ENCODE results near the gene RFT1.

RFT1 gene

DNA sequence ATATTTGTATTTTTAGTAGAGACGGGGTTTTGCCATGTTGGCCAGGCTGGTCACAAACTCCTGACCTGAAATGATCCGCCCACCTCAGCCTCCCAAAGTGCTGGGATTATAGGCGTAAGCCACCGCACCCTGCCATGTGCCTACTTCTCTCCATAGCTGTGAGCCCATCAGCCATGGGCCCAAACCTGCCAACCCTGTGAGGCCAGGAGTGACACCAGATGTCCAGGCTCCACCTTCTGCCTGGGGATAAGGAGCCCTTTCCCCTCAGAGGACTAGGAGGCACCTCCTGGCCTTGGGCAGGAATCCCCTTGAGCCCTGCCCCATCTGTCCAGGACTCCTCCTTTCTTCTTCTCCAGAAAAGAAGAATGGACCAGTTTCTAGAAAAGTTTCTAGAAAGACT is 14.2 kb upstream of the RFT1 start:
- no peak for FAIRE-seq
- TF ChIP-seq TAF1 (IDR thresholded peaks at IDR 0.05; ENCODE audit: low read depth, low read length) (no peak), PAX5 (IDR thresholded peaks at IDR 0.05; ENCODE audit: insufficient read depth, low read length, severe bottlenecking) (no peak), POLR2A (IDR thresholded peaks at IDR 0.05; ENCODE audit: low read depth, low read length) (no peak), POU2F2 (IDR thresholded peaks at IDR 0.05; ENCODE audit: low read depth, low read length) (no peak), POLR2AphosphoS5 (IDR thresholded peaks at IDR 0.05; ENCODE audit: low read depth, low read length) (no peak), SPI1 (IDR thresholded peaks at IDR 0.05; ENCODE audit: low read depth, low read length) (no peak)
- no peak for DNase-seq (ENCODE audit: insufficient read length, low spot score)

DNA sequence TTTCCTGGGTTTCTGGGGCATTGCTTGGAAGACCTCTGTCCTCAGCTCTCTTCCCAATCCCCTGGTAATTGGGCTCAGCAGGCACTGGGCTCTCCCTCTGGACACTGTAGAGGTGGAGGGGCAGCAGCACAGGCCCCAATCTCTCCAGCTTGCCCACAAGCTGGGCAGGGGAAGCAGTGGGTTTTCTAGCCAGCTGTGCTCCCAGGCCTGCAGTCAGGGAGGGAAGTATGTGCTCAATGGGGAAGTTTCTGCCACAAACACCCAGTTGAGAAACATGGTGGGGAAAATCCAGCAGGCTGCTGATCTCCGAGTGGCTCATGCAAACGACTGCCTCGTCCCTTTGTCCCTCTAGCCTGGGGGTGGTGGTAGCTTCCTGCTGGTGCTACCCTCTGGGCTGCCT is 12.8 kb upstream of the RFT1 start:
- no peak for DNase-seq (ENCODE audit: insufficient read length, low spot score)
- no peak for FAIRE-seq
- TF ChIP-seq TAF1 (IDR thresholded peaks at IDR 0.05; ENCODE audit: low read depth, low read length) = no peak
- TF ChIP-seq PAX5 (IDR thresholded peaks at IDR 0.05; ENCODE audit: insufficient read depth, low read length, severe bottlenecking) = no peak
- TF ChIP-seq POLR2AphosphoS5 (IDR thresholded peaks at IDR 0.05; ENCODE audit: low read depth, low read length) = no peak
- TF ChIP-seq POLR2A (IDR thresholded peaks at IDR 0.05; ENCODE audit: low read depth, low read length) = no peak
- no peak for TF ChIP-seq POU2F2 (IDR thresholded peaks at IDR 0.05; ENCODE audit: low read depth, low read length)
- TF ChIP-seq SPI1 (IDR thresholded peaks at IDR 0.05; ENCODE audit: low read depth, low read length) = no peak

DNA sequence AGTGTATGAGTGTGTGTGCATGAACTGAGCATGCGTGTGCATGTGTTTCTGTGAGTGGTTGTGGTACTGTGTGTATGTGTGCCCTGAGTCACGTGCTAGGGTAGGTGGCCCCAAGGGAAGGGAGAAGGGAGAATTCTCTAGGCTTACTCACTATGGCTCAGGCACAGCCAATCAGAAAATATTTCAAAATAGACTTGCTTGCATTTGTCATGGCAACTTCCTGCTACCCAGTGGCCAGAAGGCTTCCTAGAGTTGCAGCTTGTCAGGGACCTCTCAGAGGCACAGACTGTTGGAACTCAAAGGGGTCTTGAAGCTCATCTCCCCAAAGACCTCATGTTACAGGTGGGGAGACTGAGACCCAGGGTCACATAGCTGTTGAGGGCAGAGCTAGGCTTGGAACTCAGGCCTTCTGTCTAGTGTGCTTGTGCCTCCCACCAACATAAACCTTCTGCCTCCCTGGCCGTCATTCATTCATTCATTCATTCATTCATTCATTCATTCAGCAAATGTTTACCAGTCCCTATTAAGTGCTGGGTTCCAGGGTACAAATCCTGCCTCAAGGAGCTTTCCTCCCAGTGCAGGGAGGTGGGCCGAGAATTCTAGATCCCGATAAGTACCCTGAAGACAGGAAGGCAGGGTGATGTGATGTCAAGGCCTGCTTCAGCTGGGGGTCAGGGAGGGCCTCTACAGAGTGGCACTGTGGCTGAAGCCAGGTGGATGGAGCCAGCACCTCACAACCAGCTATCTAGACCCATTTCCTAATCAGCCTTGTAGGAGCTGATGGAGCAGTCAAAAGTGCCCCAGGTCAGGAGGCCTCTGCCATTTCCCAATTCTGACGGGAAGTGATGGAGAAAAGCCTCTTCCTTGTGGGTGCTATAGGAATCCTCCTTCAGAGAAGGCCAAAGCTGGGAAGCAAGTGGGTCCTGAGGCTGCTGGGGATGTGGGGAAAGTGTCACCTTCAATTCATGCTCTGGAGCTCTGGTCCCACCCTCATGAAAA is 10.9 kb upstream of the RFT1 start:
- DNase-seq (ENCODE audit: insufficient read length, low spot score) (no peak), FAIRE-seq (no peak)

DNA sequence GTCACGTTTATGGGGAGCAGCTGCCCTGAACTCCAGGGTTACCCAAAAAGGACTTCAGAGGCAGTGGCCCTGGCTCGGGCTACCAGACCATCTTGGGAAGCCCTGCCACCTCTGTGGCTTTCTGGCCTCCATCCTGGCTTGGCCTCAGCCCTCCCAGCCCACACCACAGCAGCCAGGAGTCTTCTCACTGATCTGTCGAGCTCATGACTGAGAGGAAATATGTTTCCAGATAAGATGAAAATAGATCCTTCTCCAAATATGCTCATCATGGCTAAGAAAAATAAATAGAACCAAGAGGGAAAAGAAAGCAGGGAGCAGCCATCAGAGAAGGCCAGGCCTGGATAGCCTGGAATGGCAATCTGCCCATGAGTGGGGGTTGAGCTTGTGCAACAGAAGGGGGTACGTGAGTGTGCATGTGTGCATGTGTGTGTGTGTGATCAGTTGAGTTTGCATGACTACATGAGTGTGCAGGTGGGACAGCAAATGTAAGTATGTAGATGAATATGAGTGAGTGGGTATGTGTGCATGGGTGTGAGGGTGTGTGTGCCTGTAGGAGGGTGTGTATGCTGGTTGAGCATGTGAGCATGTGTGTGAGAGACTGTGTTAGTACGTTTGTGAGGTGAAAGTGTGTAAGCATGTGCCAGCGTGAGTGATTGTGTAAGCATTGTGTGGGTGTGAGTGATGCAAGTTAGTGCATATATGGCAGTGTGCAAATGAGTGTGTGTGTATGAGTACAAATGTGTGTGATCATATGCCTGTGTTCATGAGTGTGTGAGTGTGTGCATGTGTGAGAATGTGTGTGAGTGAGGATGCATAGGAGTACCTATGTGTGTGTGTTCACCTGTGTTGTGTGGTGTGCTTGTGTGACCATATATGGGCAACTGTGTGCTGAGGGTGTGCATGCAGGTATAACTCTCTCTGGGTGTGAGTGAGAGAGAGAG is 9.9 kb upstream of the RFT1 start:
- TF ChIP-seq POLR2AphosphoS5 (IDR thresholded peaks at IDR 0.05; ENCODE audit: low read depth, low read length) = no peak
- TF ChIP-seq TAF1 (IDR thresholded peaks at IDR 0.05; ENCODE audit: low read depth, low read length) = no peak
- no peak for TF ChIP-seq POLR2A (IDR thresholded peaks at IDR 0.05; ENCODE audit: low read depth, low read length)
- TF ChIP-seq PAX5 (IDR thresholded peaks at IDR 0.05; ENCODE audit: insufficient read depth, low read length, severe bottlenecking) = no peak
- TF ChIP-seq POU2F2 (IDR thresholded peaks at IDR 0.05; ENCODE audit: low read depth, low read length) = no peak
- TF ChIP-seq SPI1 (IDR thresholded peaks at IDR 0.05; ENCODE audit: low read depth, low read length) = no peak
- DNase-seq (ENCODE audit: insufficient read length, low spot score) (no peak), FAIRE-seq (peak; percentile 91)

More for the DNA sequence above, 10.9 kb upstream of the RFT1 start:
- TF ChIP-seq POU2F2 (IDR thresholded peaks at IDR 0.05; ENCODE audit: low read depth, low read length) = no peak
- no peak for TF ChIP-seq POLR2AphosphoS5 (IDR thresholded peaks at IDR 0.05; ENCODE audit: low read depth, low read length)
- TF ChIP-seq SPI1 (IDR thresholded peaks at IDR 0.05; ENCODE audit: low read depth, low read length) = no peak
- no peak for TF ChIP-seq PAX5 (IDR thresholded peaks at IDR 0.05; ENCODE audit: insufficient read depth, low read length, severe bottlenecking)
- TF ChIP-seq TAF1 (IDR thresholded peaks at IDR 0.05; ENCODE audit: low read depth, low read length) = no peak
- TF ChIP-seq POLR2A (IDR thresholded peaks at IDR 0.05; ENCODE audit: low read depth, low read length) = no peak

DNA sequence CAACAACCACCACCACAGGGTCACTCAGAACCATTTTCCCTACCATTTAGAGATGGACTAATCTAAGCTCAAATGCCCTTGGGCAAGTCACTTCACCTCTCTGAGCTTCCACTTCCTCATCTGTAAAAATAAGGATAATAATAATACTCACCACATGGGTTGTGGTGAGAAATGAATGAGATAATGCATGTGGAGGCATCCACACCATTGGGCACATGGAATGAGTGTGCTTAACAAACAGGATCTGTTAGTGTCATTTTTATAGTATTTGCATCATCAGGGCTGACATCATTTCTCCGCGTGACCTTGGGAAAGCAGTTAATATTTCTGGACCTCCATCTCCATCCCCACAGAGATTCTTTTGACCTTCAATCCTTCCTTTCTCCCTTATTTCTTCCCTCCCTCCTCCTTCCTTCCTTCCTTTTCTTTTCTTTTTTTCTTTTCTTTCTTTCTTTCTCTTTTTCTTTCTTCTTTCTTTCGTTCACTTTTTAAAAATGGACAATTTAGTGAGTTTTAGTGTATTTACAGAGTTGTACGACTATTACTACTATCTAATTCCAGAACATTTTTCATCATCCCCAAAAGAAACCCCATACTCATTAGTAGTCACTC is 7.7 kb upstream of the RFT1 start:
- TF ChIP-seq PAX5 (IDR thresholded peaks at IDR 0.05; ENCODE audit: insufficient read depth, low read length, severe bottlenecking) = no peak
- peak; percentile 73 for TF ChIP-seq SPI1 (IDR thresholded peaks at IDR 0.05; ENCODE audit: low read depth, low read length)
- no peak for TF ChIP-seq POU2F2 (IDR thresholded peaks at IDR 0.05; ENCODE audit: low read depth, low read length)
- FAIRE-seq (no peak), DNase-seq (ENCODE audit: insufficient read length, low spot score) (no peak)

DNA sequence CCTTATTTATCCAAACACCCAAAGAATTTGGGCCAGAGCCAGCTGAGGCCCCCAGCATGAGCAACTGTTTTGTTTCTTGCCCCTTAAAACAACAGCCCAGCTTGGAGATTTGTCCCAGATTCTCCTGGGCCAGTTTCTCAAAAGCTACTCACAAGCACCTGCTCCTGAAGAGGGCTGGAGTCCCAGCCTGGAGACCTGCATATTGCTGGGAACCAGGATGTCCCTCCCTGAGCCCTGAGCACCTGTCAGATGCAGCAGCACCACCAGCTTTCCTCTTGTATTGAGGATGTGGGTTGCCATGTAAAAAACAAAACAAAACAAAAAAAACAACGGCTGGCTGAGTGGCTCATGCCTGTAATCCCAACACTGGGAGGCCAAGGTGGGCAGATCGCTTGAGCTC is 7.0 kb upstream of the RFT1 start:
- FAIRE-seq = no peak
- TF ChIP-seq POU2F2 (IDR thresholded peaks at IDR 0.05; ENCODE audit: low read depth, low read length) (no peak), SPI1 (IDR thresholded peaks at IDR 0.05; ENCODE audit: low read depth, low read length) (no peak), TAF1 (IDR thresholded peaks at IDR 0.05; ENCODE audit: low read depth, low read length) (no peak), POLR2A (IDR thresholded peaks at IDR 0.05; ENCODE audit: low read depth, low read length) (no peak), POLR2AphosphoS5 (IDR thresholded peaks at IDR 0.05; ENCODE audit: low read depth, low read length) (no peak), PAX5 (IDR thresholded peaks at IDR 0.05; ENCODE audit: insufficient read depth, low read length, severe bottlenecking) (no peak)
- no peak for DNase-seq (ENCODE audit: insufficient read length, low spot score)

DNA sequence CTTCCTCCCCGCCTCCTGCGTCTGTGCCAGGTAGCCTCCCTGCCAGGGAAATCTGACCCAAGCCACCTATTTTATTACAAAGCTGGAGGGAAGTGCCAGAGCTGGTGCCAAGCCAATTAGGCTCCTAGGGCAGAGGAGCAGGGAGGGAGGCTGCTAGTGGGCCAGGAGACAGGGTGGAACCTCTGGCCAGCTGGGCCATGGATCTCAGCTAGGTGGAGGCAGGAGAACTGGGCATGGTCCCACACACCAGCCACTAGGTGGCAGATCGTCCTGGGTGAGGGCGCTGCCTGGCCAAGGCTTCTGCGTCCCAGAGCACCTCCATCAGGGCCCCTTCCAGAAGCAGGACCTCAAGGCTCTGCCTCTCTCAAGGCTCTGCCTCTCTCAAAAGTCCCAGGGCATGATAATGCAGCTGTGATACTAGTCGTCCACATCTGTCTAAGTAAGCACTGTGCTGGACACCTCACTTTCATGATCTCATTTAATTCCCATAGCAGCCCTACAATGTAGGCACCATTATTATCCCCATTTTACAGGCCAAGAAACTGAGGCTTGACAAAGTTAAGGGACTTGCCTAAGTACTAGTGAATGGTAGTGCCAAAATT is 4.5 kb upstream of the RFT1 start:
- peak; percentile 64 for DNase-seq (ENCODE audit: insufficient read length, low spot score)
- TF ChIP-seq POU2F2 (IDR thresholded peaks at IDR 0.05; ENCODE audit: low read depth, low read length) (no peak), POLR2AphosphoS5 (IDR thresholded peaks at IDR 0.05; ENCODE audit: low read depth, low read length) (no peak), SPI1 (IDR thresholded peaks at IDR 0.05; ENCODE audit: low read depth, low read length) (no peak), POLR2A (IDR thresholded peaks at IDR 0.05; ENCODE audit: low read depth, low read length) (no peak), TAF1 (IDR thresholded peaks at IDR 0.05; ENCODE audit: low read depth, low read length) (no peak), PAX5 (IDR thresholded peaks at IDR 0.05; ENCODE audit: insufficient read depth, low read length, severe bottlenecking) (no peak)
- FAIRE-seq = peak; percentile 91

DNA sequence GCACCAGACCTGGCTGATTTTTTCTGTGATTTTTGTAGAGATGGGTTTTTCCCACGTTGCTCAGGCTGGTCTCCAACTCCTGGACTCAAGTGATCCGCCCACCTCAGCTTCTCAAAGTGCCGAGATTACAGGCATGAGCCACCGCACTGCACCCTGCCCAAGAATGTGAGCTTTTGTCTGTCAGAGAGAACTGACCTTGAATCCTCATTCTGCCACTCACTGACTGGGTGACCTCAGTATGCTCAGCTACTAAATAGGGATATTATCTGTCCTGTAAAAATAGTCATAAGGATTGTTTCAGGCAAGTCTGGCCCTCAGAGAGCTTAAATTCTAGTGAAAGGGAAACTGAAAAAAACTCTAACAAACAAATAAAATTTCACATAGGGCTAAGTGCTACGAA is 2.1 kb upstream of the RFT1 start:
- TF ChIP-seq SPI1 (IDR thresholded peaks at IDR 0.05; ENCODE audit: low read depth, low read length) (no peak), POLR2AphosphoS5 (IDR thresholded peaks at IDR 0.05; ENCODE audit: low read depth, low read length) (no peak), TAF1 (IDR thresholded peaks at IDR 0.05; ENCODE audit: low read depth, low read length) (no peak), POLR2A (IDR thresholded peaks at IDR 0.05; ENCODE audit: low read depth, low read length) (no peak), POU2F2 (IDR thresholded peaks at IDR 0.05; ENCODE audit: low read depth, low read length) (no peak), PAX5 (IDR thresholded peaks at IDR 0.05; ENCODE audit: insufficient read depth, low read length, severe bottlenecking) (no peak)

More for the DNA sequence above, 2.1 kb upstream of the RFT1 start:
- FAIRE-seq (no peak), DNase-seq (ENCODE audit: insufficient read length, low spot score) (no peak)
